Measurements from ENCODE around the gene HMGB1. TPM values are rescaled to one million over a fixed set of nuclear protein-coding genes. Genes with fewer than 3 reads are reported as not detected.

HMGB1 gene
- polyA plus RNA-seq, 1 experiment, result 223 TPM

GRCh38 chr13:30429721-30430694 is 35.7 kb downstream of the HMGB1 start:
- no peak for TF ChIP-seq CTCF (IDR thresholded peaks at IDR 0.05; ENCODE audit: low read depth, low read length)
- DNase-seq (ENCODE audit: low read depth, low spot score), result peak; percentile 65
- no peaks in the 10 kb centered on the region for H3K9me3 ChIP-seq (ENCODE audit: control insufficient read depth, insufficient read depth, low read length)
- H3K27me3 ChIP-seq (ENCODE audit: control insufficient read depth, insufficient read depth, low read length), result no peaks in the 10 kb centered on the region
- ChIA-PET CTCF (interaction anchor here (0.8 to 1.4 kb wide), 5 partner anchors 13 to 614 kb away, joined by 3 to 4 read pairs (median 4); no protein-coding TSS in a partner anchor), POLR2A (interaction anchor here (0.6 to 1.2 kb wide), 3 partner anchors 16 to 318 kb away, joined by 3 to 6 read pairs (median 3); no protein-coding TSS in a partner anchor)
- no peak overlapping the region for H3K4me3 ChIP-seq (ENCODE audit: low read depth, low read length)
- H3K27ac ChIP-seq (ENCODE audit: low read depth, low read length), result peak overlapping the region; percentile 73

DNA sequence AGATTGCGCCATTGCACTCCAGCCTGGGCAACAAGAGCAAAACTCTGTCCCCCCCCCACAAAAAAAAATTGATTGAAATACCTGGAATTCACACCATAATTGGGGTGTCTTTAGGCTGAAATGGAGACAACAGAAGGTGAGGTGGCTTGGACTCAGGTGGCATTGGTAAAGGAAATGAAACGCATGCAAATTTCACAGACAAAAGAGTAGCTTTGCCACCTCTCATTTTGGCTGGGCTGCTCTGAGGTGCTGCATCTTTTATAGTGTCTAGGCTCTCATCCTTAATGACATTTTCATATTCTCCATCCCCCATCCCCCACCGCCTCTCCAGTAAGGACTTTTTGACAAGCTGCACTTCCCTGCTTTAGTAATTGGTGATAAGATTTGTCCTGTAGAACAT is 36.5 kb downstream of the HMGB1 start:
- no peaks in the 10 kb centered on the region for H3K9me3 ChIP-seq (ENCODE audit: control insufficient read depth, insufficient read depth, low read length)
- no peak overlapping the region for H3K4me3 ChIP-seq (ENCODE audit: low read depth, low read length)
- H3K27ac ChIP-seq (ENCODE audit: low read depth, low read length), result no peak overlapping the region
- H3K27me3 ChIP-seq (ENCODE audit: control insufficient read depth, insufficient read depth, low read length), result no peaks in the 10 kb centered on the region
- ChIA-PET CTCF (interaction anchor here (0.9 to 1.1 kb wide), 3 partner anchors 24 to 615 kb away, joined by 3 to 4 read pairs (median 3); no protein-coding TSS in a partner anchor), POLR2A (interaction anchor here (0.6 kb wide), 1 partner anchor 188 kb away, joined by 3 read pairs; no protein-coding TSS in a partner anchor)
- DNase-seq (ENCODE audit: low read depth, low spot score), result no peak
- TF ChIP-seq CTCF (IDR thresholded peaks at IDR 0.05; ENCODE audit: low read depth, low read length), result no peak

- DNase-seq (ENCODE audit: low read depth, low spot score), result no peak
- TF ChIP-seq CTCF (IDR thresholded peaks at IDR 0.05; ENCODE audit: low read depth, low read length), result no peak
- POLR2A ChIA-PET, result no interaction called here
- H3K27ac ChIP-seq (ENCODE audit: low read depth, low read length), result no peak overlapping the region
- CTCF ChIA-PET, result interaction anchor here (0.5 kb wide), 1 partner anchor 155 kb away, joined by 3 read pairs; no protein-coding TSS in a partner anchor
- no peaks in the 10 kb centered on the region for H3K9me3 ChIP-seq (ENCODE audit: control insufficient read depth, insufficient read depth, low read length)
- H3K4me3 ChIP-seq (ENCODE audit: low read depth, low read length), result no peak overlapping the region
- H3K27me3 ChIP-seq (ENCODE audit: control insufficient read depth, insufficient read depth, low read length), result no peaks in the 10 kb centered on the region
Observed at GRCh38 chr13:30423891-30424290, 41.8 kb downstream of the HMGB1 start.

- no peak for TF ChIP-seq CTCF (IDR thresholded peaks at IDR 0.05; ENCODE audit: low read depth, low read length)
- Histone ChIP-seq H3K9me3 (ENCODE audit: control insufficient read depth, insufficient read depth, low read length) (no peaks in the 10 kb centered on the region), H3K4me3 (ENCODE audit: low read depth, low read length) (peak within 1 kb of the TSS; percentile 68), H3K27me3 (ENCODE audit: control insufficient read depth, insufficient read depth, low read length) (no peaks in the 10 kb centered on the region), H3K27ac (ENCODE audit: low read depth, low read length) (peak within 1 kb of the TSS; percentile 88)
- CTCF ChIA-PET, result interaction anchor here (0.6 to 1.5 kb wide), 2 partner anchors 17 to 47 kb away, joined by 3 read pairs; no protein-coding TSS in a partner anchor
- POLR2A ChIA-PET, result interaction anchor here (0.5 to 1.3 kb wide), 11 partner anchors 23 to 296 kb away, joined by 3 to 7 read pairs (median 4); partner anchors contain the start of gene HMGB1
- peak; percentile 38 for DNase-seq (ENCODE audit: low read depth, low spot score)
Observed at GRCh38 chr13:30422054-30422839, 43.5 kb downstream of the HMGB1 start, which contains the start of gene UBE2L5. TSS of gene UBE2L5 (plus strand) at chr13:30422493. CDS start at chr13:30427991, 5,498 bp downstream.
